ENCODE measurements around the gene LAYN.

Gene LAYN

GRCh38 chr11:111540114-111540936 is at the start of gene LAYN:
Gene LAYN, plus strand, starts transcription at chr11:111540720. Its CDS starts 124 bp downstream, at chr11:111540844.
- DNase-seq (ENCODE audit: low read depth), result no peak

- DNase-seq (ENCODE audit: low read depth), result no peak
These were observed 46.5 kb upstream of the LAYN start for GRCh38 chr11:111494040-111494439.

- no peak for DNase-seq (ENCODE audit: low read depth)
These were observed 41.0 kb upstream of the LAYN start for GRCh38 chr11:111499483-111499882.

- DNase-seq (ENCODE audit: low read depth), result no peak
These were observed 40.0 kb upstream of the LAYN start for GRCh38 chr11:111500481-111500880.

GRCh38 chr11:111502611-111503010 is 37.9 kb upstream of the LAYN start:
- DNase-seq (ENCODE audit: low read depth), result no peak

GRCh38 chr11:111510311-111510710 is 30.2 kb upstream of the LAYN start:
- no peak for DNase-seq (ENCODE audit: low read depth)

- no peak for DNase-seq (ENCODE audit: low read depth)
These were observed 28.0 kb upstream of the LAYN start, which contains the start of gene BTG4 for GRCh38 chr11:111512296-111513239. Gene BTG4, minus strand, starts transcription at chr11:111512386. Its CDS starts 13,610 bp downstream, at chr11:111498776.

GRCh38 chr11:111513240-111513605 is 27.3 kb upstream of the LAYN start:
- DNase-seq (ENCODE audit: low read depth), result no peak

- no peak for DNase-seq (ENCODE audit: low read depth)
These were observed 26.1 kb upstream of the LAYN start, which contains the start of gene HOATZ for GRCh38 chr11:111514216-111515031. Gene HOATZ, plus strand, starts transcription at chr11:111514778. Its CDS starts 7 bp downstream, at chr11:111514785.

- DNase-seq (ENCODE audit: low read depth), result no peak
These were observed 24.9 kb upstream of the LAYN start for GRCh38 chr11:111515591-111515990.

GRCh38 chr11:111518668-111519067 is 21.9 kb upstream of the LAYN start:
- no peak for DNase-seq (ENCODE audit: low read depth)

GRCh38 chr11:111520560-111520959 is 20.0 kb upstream of the LAYN start:
- DNase-seq (ENCODE audit: low read depth), result no peak

GRCh38 chr11:111521135-111521534 is 19.4 kb upstream of the LAYN start:
- no peak for DNase-seq (ENCODE audit: low read depth)

GRCh38 chr11:111522426-111522825 is 18.1 kb upstream of the LAYN start:
- no peak for DNase-seq (ENCODE audit: low read depth)

- DNase-seq (ENCODE audit: low read depth), result no peak
These were observed 17.2 kb upstream of the LAYN start for GRCh38 chr11:111523343-111523742.

GRCh38 chr11:111524056-111524455 is 16.5 kb upstream of the LAYN start:
- no peak for DNase-seq (ENCODE audit: low read depth)

GRCh38 chr11:111525456-111525855 is 15.1 kb upstream of the LAYN start:
- no peak for DNase-seq (ENCODE audit: low read depth)

GRCh38 chr11:111526501-111526900 is 14.0 kb upstream of the LAYN start:
- no peak for DNase-seq (ENCODE audit: low read depth)

GRCh38 chr11:111527279-111527678 is 13.2 kb upstream of the LAYN start:
- DNase-seq (ENCODE audit: low read depth), result no peak

GRCh38 chr11:111528557-111528956 is 12.0 kb upstream of the LAYN start:
- DNase-seq (ENCODE audit: low read depth), result no peak

GRCh38 chr11:111530091-111530490 is 10.4 kb upstream of the LAYN start:
- DNase-seq (ENCODE audit: low read depth), result no peak

GRCh38 chr11:111531136-111531535 is 9.4 kb upstream of the LAYN start:
- DNase-seq (ENCODE audit: low read depth), result no peak

All from activated T-helper 1 cell treated with Interleukin-2 at 50 U/mL for 16 hours (primary cell).